Activated naive CD4-positive, alpha-beta T cell treated with anti-CD3 and anti-CD28 coated beads, Interleukin-2, amount 50 U/mL, for 24 hours (primary cell): ENCODE data around the gene CPED1.

ENCODE experiments used
- H3K27ac Mint-ChIP-seq: one replicate; pipeline ENCODE4 v1.8.0; 2021; ENCODE audit warnings: mild to moderate bottlenecking, mixed read lengths
- H3K27me3 Mint-ChIP-seq: one replicate; pipeline ENCODE4 v1.8.0; 2021; ENCODE audit warnings: mixed read lengths
- H3K36me3 Mint-ChIP-seq: one replicate; pipeline ENCODE4 v1.8.0; 2021; ENCODE audit warnings: mixed read lengths
- H3K4me1 Mint-ChIP-seq: one replicate; pipeline ENCODE4 v1.8.0; 2021; ENCODE audit warnings: mixed read lengths
- H3K4me3 Mint-ChIP-seq: one replicate; pipeline ENCODE4 v1.8.0; 2021; ENCODE audit warnings: mild to moderate bottlenecking, mixed read lengths
- H3K9me3 Mint-ChIP-seq: one replicate; pipeline ENCODE4 v1.8.0; 2021; ENCODE audit warnings: mixed read lengths

CPED1 gene

GRCh38 chr7:120988591-120989256 lies at the start of gene CPED1:
CPED1 (plus strand) TSS chr7:120988711; CDS start chr7:120989622, 911 bp downstream.
- H3K27me3 Mint-ChIP-seq: peaks cover 41% of the 10 kb centered on the region
- H3K4me3 Mint-ChIP-seq: peak within 1 kb of the TSS; percentile 78
- H3K36me3 Mint-ChIP-seq: no peaks in the 10 kb centered on the region
- H3K9me3 Mint-ChIP-seq: no peaks in the 10 kb centered on the region
- H3K27ac Mint-ChIP-seq: no peak within 1 kb of the TSS
- H3K4me1 Mint-ChIP-seq: peaks cover 18% of the 10 kb centered on the region

- Mint-ChIP-seq H3K36me3 (no peaks in the 10 kb centered on the region), H3K9me3 (no peaks in the 10 kb centered on the region), H3K4me1 (no peaks in the 10 kb centered on the region), H3K4me3 (no peak overlapping the region), H3K27ac (no peak overlapping the region), H3K27me3 (no peaks in the 10 kb centered on the region)
These were observed 49.2 kb upstream of the CPED1 start for GRCh38 chr7:120939345-120939744.

GRCh38 chr7:120941064-120941463 lies 47.4 kb upstream of the CPED1 start:
- Mint-ChIP-seq H3K27ac (no peak overlapping the region), H3K36me3 (no peaks in the 10 kb centered on the region), H3K4me1 (no peaks in the 10 kb centered on the region), H3K9me3 (no peaks in the 10 kb centered on the region), H3K27me3 (peaks cover under 1% of the 10 kb centered on the region), H3K4me3 (no peak overlapping the region)

GRCh38 chr7:120941856-120942255 lies 46.7 kb upstream of the CPED1 start:
- Mint-ChIP-seq H3K36me3 (peaks cover 3% of the 10 kb centered on the region), H3K27me3 (peaks cover 4% of the 10 kb centered on the region), H3K4me1 (no peaks in the 10 kb centered on the region), H3K9me3 (no peaks in the 10 kb centered on the region), H3K4me3 (no peak overlapping the region), H3K27ac (no peak overlapping the region)

- Mint-ChIP-seq H3K36me3 (peaks cover 3% of the 10 kb centered on the region), H3K4me3 (no peak overlapping the region), H3K9me3 (no peaks in the 10 kb centered on the region), H3K27me3 (peaks cover 4% of the 10 kb centered on the region), H3K4me1 (no peaks in the 10 kb centered on the region), H3K27ac (no peak overlapping the region)
These were observed 45.6 kb upstream of the CPED1 start for GRCh38 chr7:120942861-120943260.

GRCh38 chr7:120944826-120945562 lies 43.5 kb upstream of the CPED1 start:
- H3K27me3 Mint-ChIP-seq: peaks cover 5% of the 10 kb centered on the region
- H3K9me3 Mint-ChIP-seq: no peaks in the 10 kb centered on the region
- no peak overlapping the region for H3K4me3 Mint-ChIP-seq
- peaks cover 3% of the 10 kb centered on the region for H3K36me3 Mint-ChIP-seq
- H3K4me1 Mint-ChIP-seq: peaks cover 8% of the 10 kb centered on the region
- no peak overlapping the region for H3K27ac Mint-ChIP-seq

- H3K4me1 Mint-ChIP-seq: peaks cover 22% of the 10 kb centered on the region
- no peak overlapping the region for H3K4me3 Mint-ChIP-seq
- H3K9me3 Mint-ChIP-seq: no peaks in the 10 kb centered on the region
- H3K27me3 Mint-ChIP-seq: peaks cover 5% of the 10 kb centered on the region
- no peak overlapping the region for H3K27ac Mint-ChIP-seq
- peaks cover 3% of the 10 kb centered on the region for H3K36me3 Mint-ChIP-seq
These were observed 40.5 kb upstream of the CPED1 start for GRCh38 chr7:120947980-120948379.

GRCh38 chr7:120949393-120949911 lies 39.1 kb upstream of the CPED1 start:
- Mint-ChIP-seq H3K36me3 (peaks cover 3% of the 10 kb centered on the region), H3K9me3 (no peaks in the 10 kb centered on the region), H3K27me3 (peaks cover 5% of the 10 kb centered on the region), H3K27ac (no peak overlapping the region), H3K4me1 (peaks cover 24% of the 10 kb centered on the region), H3K4me3 (peak overlapping the region; percentile 96)

- Mint-ChIP-seq H3K4me1 (peaks cover 24% of the 10 kb centered on the region), H3K4me3 (peak overlapping the region; percentile 96), H3K27ac (peak overlapping the region; percentile 98), H3K27me3 (peaks cover 5% of the 10 kb centered on the region), H3K9me3 (no peaks in the 10 kb centered on the region), H3K36me3 (peaks cover 3% of the 10 kb centered on the region)
These were observed 38.4 kb upstream of the CPED1 start for GRCh38 chr7:120949998-120950538.

GRCh38 chr7:120950539-120951308 lies 37.8 kb upstream of the CPED1 start, which contains the start of gene ING3:
ING3 (plus strand) TSS chr7:120950777; CDS start chr7:120950897, 120 bp downstream.
- no peaks in the 10 kb centered on the region for H3K9me3 Mint-ChIP-seq
- peak within 1 kb of the TSS; percentile 98 for H3K27ac Mint-ChIP-seq
- peak within 1 kb of the TSS; percentile 96 for H3K4me3 Mint-ChIP-seq
- H3K27me3 Mint-ChIP-seq: peaks cover 5% of the 10 kb centered on the region
- H3K4me1 Mint-ChIP-seq: peaks cover 24% of the 10 kb centered on the region
- H3K36me3 Mint-ChIP-seq: peaks cover 5% of the 10 kb centered on the region

GRCh38 chr7:120951309-120951699 lies 37.2 kb upstream of the CPED1 start:
- Mint-ChIP-seq H3K9me3 (no peaks in the 10 kb centered on the region), H3K27me3 (peaks cover 3% of the 10 kb centered on the region), H3K4me1 (peaks cover 24% of the 10 kb centered on the region), H3K4me3 (peak overlapping the region; percentile 96), H3K36me3 (peaks cover 3% of the 10 kb centered on the region), H3K27ac (peak overlapping the region; percentile 98)

GRCh38 chr7:120951826-120952225 lies 36.7 kb upstream of the CPED1 start:
- H3K27ac Mint-ChIP-seq: no peak overlapping the region
- peaks cover 24% of the 10 kb centered on the region for H3K4me1 Mint-ChIP-seq

GRCh38 chr7:120955577-120956149 lies 32.8 kb upstream of the CPED1 start:
- Mint-ChIP-seq H3K27me3 (no peaks in the 10 kb centered on the region), H3K4me1 (peaks cover 32% of the 10 kb centered on the region), H3K4me3 (no peak overlapping the region), H3K27ac (peak overlapping the region; percentile 74), H3K36me3 (peaks cover 13% of the 10 kb centered on the region), H3K9me3 (no peaks in the 10 kb centered on the region)

More at GRCh38 chr7:120951826-120952225, 36.7 kb upstream of the CPED1 start:
- H3K4me3 Mint-ChIP-seq: peak overlapping the region; percentile 96
- H3K9me3 Mint-ChIP-seq: no peaks in the 10 kb centered on the region
- peaks cover 1% of the 10 kb centered on the region for H3K27me3 Mint-ChIP-seq
- H3K36me3 Mint-ChIP-seq: peaks cover 2% of the 10 kb centered on the region

- Mint-ChIP-seq H3K36me3 (peaks cover 18% of the 10 kb centered on the region), H3K4me3 (no peak overlapping the region), H3K27ac (peak overlapping the region; percentile 14)
These were observed 28.5 kb upstream of the CPED1 start for GRCh38 chr7:120959929-120960484.

GRCh38 chr7:120960714-120961113 lies 27.8 kb upstream of the CPED1 start:
- H3K36me3 Mint-ChIP-seq: peaks cover 18% of the 10 kb centered on the region
- H3K4me3 Mint-ChIP-seq: no peak overlapping the region
- no peaks in the 10 kb centered on the region for H3K9me3 Mint-ChIP-seq
- peaks cover 39% of the 10 kb centered on the region for H3K4me1 Mint-ChIP-seq
- no peak overlapping the region for H3K27ac Mint-ChIP-seq
- no peaks in the 10 kb centered on the region for H3K27me3 Mint-ChIP-seq

More at GRCh38 chr7:120959929-120960484, 28.5 kb upstream of the CPED1 start:
- Mint-ChIP-seq H3K4me1 (peaks cover 39% of the 10 kb centered on the region), H3K27me3 (no peaks in the 10 kb centered on the region), H3K9me3 (no peaks in the 10 kb centered on the region)
